HG03139 (cell line): ENCODE data around the gene RASA4B.

Experiments
- ATAC-seq: cut with Tn5 transposase; IDR thresholded peaks from one replicate; pipeline ENCODE4 v1.9.1; 2021; ENCODE audit not compliant: unreplicated experiment

RASA4B gene

GRCh38 chr7:102454468-102454867, 63.1 kb downstream of the RASA4B start:
- ATAC-seq: no peak

GRCh38 chr7:102453319-102453718, 64.3 kb downstream of the RASA4B start:
- no peak for ATAC-seq

GRCh38 chr7:102452451-102452850, 65.1 kb downstream of the RASA4B start:
- no peak for ATAC-seq

GRCh38 chr7:102451371-102452054, 66.1 kb downstream of the RASA4B start:
- ATAC-seq: no peak

- no peak for ATAC-seq
These were observed 67.3 kb downstream of the RASA4B start for GRCh38 chr7:102450242-102450641.

GRCh38 chr7:102449136-102449535, 68.4 kb downstream of the RASA4B start:
- ATAC-seq: no peak

GRCh38 chr7:102447311-102447710, 70.3 kb downstream of the RASA4B start:
- no peak for ATAC-seq

GRCh38 chr7:102446387-102447156, 71.0 kb downstream of the RASA4B start:
- no peak for ATAC-seq

- no peak for ATAC-seq
These were observed 71.9 kb downstream of the RASA4B start for GRCh38 chr7:102445674-102446071.

- no peak for ATAC-seq
These were observed 72.5 kb downstream of the RASA4B start for GRCh38 chr7:102444961-102445673.

GRCh38 chr7:102439963-102440795, 77.4 kb downstream of the RASA4B start:
- no peak for ATAC-seq

GRCh38 chr7:102436118-102436517, 81.5 kb downstream of the RASA4B start:
- no peak for ATAC-seq

GRCh38 chr7:102434039-102434486, 83.5 kb downstream of the RASA4B start:
- no peak for ATAC-seq

- ATAC-seq: peak; percentile 42
These were observed 84.1 kb downstream of the RASA4B start, which contains the start of gene ORAI2 for GRCh38 chr7:102433219-102434038. ORAI2 (plus strand) TSS chr7:102433575; CDS start chr7:102438957, 5,382 bp downstream.
